ENCODE measurements around the gene OR4K15. TPM values are rescaled to one million over a fixed set of nuclear protein-coding genes. Genes with fewer than 3 reads are reported as not detected.

The OR4K15 gene
- total and polyA plus RNA-seq, 2 of the 4 experiments (the other 2 are of a cell fraction): not detected

GRCh38 chr14:19930617-19931016 lies 44.8 kb upstream of the OR4K15 start, which contains the start of gene OR4K1:
Gene OR4K1, plus strand, starts transcription at chr14:19930917. Its CDS starts 4,750 bp downstream, at chr14:19935667.
- DNase-seq: no peak
- dilution Hi-C loops (cut with HindIII; ENCODE audit: low sequenced_read_pairs, unreplicated experiment) (no loop called here), in situ Hi-C loops (cut with MboI; ENCODE audit: low sequenced_read_pairs) (no loop called here), intact Hi-C loops (cut with micrococcal nuclease) (no loop called here)
- POLR2A ChIA-PET (ENCODE audit: unreplicated experiment): no interaction called here
- H3K79me1 ChIP-seq (ENCODE audit: low read depth in 1 of 2, low read length in 2 of 2): no peaks in the 10 kb centered on the region
- H2BK20ac ChIP-seq (ENCODE audit: low read depth, low read length): no peak within 1 kb of the TSS
- H4K8ac ChIP-seq (ENCODE audit: low read depth in 2 of 2, low read length in 2 of 2): no peak within 1 kb of the TSS
- no peak within 1 kb of the TSS for H2BK15ac ChIP-seq (ENCODE audit: low read depth, low read length)
- no peak within 1 kb of the TSS for H3K4ac ChIP-seq (ENCODE audit: low read depth, low read length)
- no peaks in the 10 kb centered on the region for H3K27me3 ChIP-seq (ENCODE audit: control insufficient read depth, insufficient read depth, low read length)
- CTCF ChIA-PET: no interaction called here
- no TSS peak for BruUV-seq (replicated peaks)
- H3K4me1 ChIP-seq (ENCODE audit: control insufficient read depth, insufficient read depth, low read length): no peaks in the 10 kb centered on the region
- no peak within 1 kb of the TSS for H4K91ac ChIP-seq (ENCODE audit: insufficient read depth, low read depth, low read length)
- no peaks in the 10 kb centered on the region for H3K36me3 ChIP-seq (ENCODE audit: control insufficient read depth, insufficient read depth, low read length)
- no peak within 1 kb of the TSS for H2AFZ ChIP-seq (replicated peaks; ENCODE audit: low read length, poor library complexity)
- H3K4me3 ChIP-seq (ENCODE audit: insufficient read depth, low read depth, low read length): no peak within 1 kb of the TSS
- peaks cover 21% of the 10 kb centered on the region for H3K9me3 ChIP-seq (ENCODE audit: control insufficient read depth, insufficient read depth, low read length)
- no CpG with 5 or more reads among the region's 3 CpGs for WGBS, 2 experiments (ENCODE audit: extremely low coverage in 2 of 2, insufficient read length in 1 of 2)
- H4K20me1 ChIP-seq (ENCODE audit: insufficient read depth, low read length): no peaks in the 10 kb centered on the region
- H3K18ac ChIP-seq (ENCODE audit: low read depth, low read length): no peak within 1 kb of the TSS
- TF ChIP-seq MXI1 (IDR thresholded peaks at IDR 0.05; ENCODE audit: borderline replicate concordance, low read depth, low read length): no peak
- no peak for TF ChIP-seq POLR2A (IDR thresholded peaks at IDR 0.05; ENCODE audit: low read depth, low read length)
- no peak for TF ChIP-seq SMC3 (IDR thresholded peaks at IDR 0.05; ENCODE audit: low read depth, low read length)
- no peak for TF ChIP-seq RFX5 (IDR thresholded peaks at IDR 0.05; ENCODE audit: low read depth, low read length)
- TF ChIP-seq MAFK (IDR thresholded peaks at IDR 0.05; ENCODE audit: low read depth, low read length): no peak
- TF ChIP-seq, protein P1, sequence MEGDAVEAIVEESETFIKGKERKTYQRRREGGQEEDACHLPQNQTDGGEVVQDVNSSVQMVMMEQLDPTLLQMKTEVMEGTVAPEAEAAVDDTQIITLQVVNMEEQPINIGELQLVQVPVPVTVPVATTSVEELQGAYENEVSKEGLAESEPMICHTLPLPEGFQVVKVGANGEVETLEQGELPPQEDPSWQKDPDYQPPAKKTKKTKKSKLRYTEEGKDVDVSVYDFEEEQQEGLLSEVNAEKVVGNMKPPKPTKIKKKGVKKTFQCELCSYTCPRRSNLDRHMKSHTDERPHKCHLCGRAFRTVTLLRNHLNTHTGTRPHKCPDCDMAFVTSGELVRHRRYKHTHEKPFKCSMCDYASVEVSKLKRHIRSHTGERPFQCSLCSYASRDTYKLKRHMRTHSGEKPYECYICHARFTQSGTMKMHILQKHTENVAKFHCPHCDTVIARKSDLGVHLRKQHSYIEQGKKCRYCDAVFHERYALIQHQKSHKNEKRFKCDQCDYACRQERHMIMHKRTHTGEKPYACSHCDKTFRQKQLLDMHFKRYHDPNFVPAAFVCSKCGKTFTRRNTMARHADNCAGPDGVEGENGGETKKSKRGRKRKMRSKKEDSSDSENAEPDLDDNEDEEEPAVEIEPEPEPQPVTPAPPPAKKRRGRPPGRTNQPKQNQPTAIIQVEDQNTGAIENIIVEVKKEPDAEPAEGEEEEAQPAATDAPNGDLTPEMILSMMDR (conservative IDR thresholded peaks at IDR 0.05; ENCODE audit: low read depth, low read length): no peak
- TF ChIP-seq USF2 (IDR thresholded peaks at IDR 0.05; ENCODE audit: low read depth, low read length): no peak
- TF ChIP-seq BHLHE40 (IDR thresholded peaks at IDR 0.05; ENCODE audit: low read depth, low read length): no peak
- TF ChIP-seq RAD21 (IDR thresholded peaks at IDR 0.05; ENCODE audit: low read length): no peak
- TF ChIP-seq CEBPB (IDR thresholded peaks at IDR 0.05; ENCODE audit: low read depth, low read length): no peak
- TF ChIP-seq CHD1 (IDR thresholded peaks at IDR 0.05; ENCODE audit: low read depth, low read length): no peak
- H2BK120ac ChIP-seq (ENCODE audit: low read depth, low read length): no peak within 1 kb of the TSS
- no peak within 1 kb of the TSS for H3K23ac ChIP-seq (ENCODE audit: low read depth, low read length)
- H3K56ac ChIP-seq (ENCODE audit: extremely low read depth, insufficient read depth, low read length): no peak within 1 kb of the TSS
- no peak within 1 kb of the TSS for H3K4me2 ChIP-seq (ENCODE audit: low read depth, low read length)
- no peak within 1 kb of the TSS for H2BK5ac ChIP-seq (ENCODE audit: low read depth, low read length, poor library complexity, severe bottlenecking)
- no peak within 1 kb of the TSS for H2AK9ac ChIP-seq (replicated peaks; ENCODE audit: low read depth, low read length, poor library complexity)
- H3K14ac ChIP-seq (replicated peaks; ENCODE audit: low read depth, low read length): no peak within 1 kb of the TSS
- no peak within 1 kb of the TSS for H3K27ac ChIP-seq (ENCODE audit: insufficient read depth, low read length)
- H3K9me1 ChIP-seq (ENCODE audit: insufficient read depth, low read length): no peaks in the 10 kb centered on the region
- no peak within 1 kb of the TSS for H3K9ac ChIP-seq (ENCODE audit: low read depth, low read length)
- no peak within 1 kb of the TSS for H2AK5ac ChIP-seq (ENCODE audit: low read depth, low read length)
- H4K5ac ChIP-seq (ENCODE audit: low read depth, low read length): no peak within 1 kb of the TSS
- ATAC-seq (ENCODE audit: low read depth): no peak

Measured in IMR-90 (cell line).